GM19238 (cell line): ENCODE data around the gene CLCNKA.

ENCODE experiments used
- DNase-seq: peaks from one replicate; pipeline ENCODE4 v3.0.0; 2011; ENCODE audit warnings: low spot score; ENCODE audit not compliant: insufficient read length

CLCNKA gene

DNA sequence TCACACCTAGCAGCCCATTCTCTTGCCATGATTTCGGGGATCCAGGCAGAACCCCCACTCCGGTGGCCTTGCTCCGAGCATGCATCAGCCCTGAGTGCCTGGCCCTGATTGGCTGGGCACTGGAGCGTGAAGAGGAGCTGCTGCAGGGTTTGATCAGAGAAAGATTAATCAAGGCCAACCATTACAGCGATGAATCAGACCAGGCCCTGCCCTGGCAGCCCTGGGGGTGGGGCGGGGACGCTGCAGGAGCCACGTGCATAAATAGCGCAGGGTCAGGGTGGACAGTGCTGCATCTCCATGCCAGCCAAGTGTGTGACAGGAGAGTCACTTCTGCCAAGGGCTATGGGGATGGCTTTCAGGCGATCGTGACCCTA is 55.0 kb downstream of the CLCNKA start:
- DNase-seq: no peak

DNA sequence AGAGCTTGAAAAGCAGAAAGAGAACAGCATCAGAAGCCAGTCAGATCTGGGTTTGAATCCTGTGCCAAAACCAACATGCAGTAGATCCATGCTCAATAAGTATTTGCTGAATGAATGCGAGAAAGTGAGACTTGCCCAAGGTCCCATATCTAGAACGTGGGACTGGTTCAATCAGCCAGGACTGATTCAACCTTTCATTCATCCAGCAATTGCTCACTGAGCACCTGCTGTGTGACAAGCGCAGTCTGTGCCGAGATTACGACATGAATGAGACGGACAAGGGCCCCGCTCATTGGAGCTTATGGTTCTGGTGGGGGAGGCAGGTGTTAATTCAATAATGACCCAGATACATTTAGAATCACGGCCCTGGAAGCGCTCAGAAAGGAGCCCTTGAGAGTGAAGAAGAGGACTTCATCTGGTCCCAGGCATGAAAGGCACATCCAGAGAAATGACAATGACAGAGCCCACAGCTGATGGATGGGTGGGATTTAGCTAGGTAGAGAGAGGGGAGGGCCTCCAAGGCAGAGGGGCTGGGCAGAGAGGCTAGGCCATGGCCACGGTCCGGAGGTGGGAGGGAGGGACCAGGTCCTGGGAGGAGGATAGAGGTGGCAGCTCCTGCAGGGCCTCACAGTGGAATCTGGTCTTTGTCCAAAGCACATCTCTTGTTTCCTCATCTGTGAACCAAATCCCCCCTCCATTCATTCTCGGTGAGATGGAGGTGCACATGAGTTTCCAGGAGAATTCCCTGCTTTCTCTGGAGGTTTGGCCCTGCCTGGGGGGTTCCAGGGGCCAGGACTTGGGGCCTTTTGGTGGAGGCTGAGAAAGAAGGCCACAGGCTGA is 55.8 kb downstream of the CLCNKA start:
- DNase-seq: no peak

DNA sequence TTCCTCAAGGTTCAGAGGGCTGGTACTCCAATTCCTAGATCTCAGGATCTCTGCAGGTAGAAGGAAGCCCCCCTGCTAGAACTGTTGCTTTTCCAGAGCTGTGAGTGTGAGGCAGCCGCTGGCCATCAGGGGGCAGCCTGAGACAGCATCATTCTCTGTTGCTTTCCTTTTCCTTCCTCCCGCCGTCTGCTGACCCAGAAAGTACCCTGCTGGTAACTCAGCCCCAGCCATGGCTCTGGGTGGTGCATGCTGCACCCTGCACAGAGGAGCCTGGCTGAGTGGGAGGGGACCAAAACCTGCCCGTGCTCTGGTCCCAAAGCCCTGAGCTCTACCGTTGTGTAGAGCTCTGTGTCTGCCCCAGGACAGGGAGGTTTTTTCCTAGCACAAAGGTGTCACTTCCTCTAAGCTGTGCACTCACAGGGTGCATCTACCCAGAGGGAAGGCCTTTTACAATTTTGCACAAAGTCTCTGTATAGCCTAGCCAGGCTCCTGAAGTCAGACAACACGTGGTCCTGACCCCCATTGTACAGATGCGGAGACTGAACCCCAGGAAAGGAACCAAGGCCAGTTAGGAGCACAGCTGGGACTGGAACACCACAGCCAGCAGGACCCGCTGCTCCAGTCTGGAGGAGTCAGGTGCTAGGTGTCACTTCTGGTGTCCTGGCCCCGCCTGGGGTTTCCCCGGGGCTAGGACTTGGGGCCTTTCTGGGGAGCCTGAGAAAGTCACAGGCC is 57.3 kb downstream of the CLCNKA start:
- DNase-seq: peak; percentile 68

DNA sequence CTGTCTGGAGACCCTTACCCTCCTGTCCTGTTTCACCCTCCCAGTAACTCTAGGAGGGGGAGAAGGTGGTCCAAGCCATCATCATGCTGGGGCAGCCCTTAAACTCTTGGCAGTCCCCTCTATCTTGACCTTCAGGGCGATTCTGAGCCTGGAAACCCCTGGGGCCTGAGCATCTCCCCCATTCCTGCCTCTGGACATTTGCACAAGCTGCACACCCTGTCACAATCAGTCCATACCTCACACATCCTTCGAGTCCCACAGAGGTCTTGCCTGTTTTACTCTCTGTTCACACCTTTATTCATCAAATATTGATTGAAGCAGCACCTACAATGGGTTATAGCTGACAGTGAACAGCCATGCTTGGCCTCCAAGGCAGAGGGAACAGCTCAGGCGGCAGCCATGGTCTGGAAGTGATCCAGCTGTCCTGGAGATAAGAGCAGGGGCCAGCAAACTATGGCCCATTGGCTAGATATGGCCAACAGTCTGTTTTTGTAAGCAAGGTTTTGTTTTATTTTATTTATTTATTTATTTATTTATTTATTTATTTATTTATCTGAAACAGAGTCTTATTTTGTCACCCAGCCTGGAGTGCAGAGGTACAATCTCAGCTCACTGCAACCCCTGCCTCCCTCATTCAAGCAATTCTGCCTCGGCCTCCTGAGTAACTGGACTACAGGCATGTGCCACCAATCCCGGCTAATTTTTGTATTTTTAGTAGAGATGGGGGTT is 58.8 kb downstream of the CLCNKA start:
- DNase-seq: no peak

DNA sequence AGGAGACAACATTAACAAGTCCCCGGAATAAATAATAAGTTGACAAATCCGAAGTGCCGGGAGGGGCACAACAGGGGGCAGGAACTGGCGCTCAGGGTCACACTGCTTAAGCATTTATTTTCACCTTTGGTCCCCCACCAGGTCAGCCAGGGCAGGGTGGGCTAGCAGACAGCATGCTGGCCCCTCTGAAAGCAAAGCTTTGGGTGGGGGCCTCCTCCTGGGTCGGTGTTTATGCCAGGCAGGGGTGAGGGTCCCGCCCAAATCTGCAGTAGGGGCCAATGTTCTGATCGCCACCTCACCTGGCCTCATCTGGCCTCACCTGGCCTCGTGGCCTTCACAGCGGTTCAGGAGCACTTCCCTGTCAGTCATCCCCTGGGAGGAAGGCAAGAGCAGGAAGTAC is 59.8 kb downstream of the CLCNKA start:
- DNase-seq: no peak

DNA sequence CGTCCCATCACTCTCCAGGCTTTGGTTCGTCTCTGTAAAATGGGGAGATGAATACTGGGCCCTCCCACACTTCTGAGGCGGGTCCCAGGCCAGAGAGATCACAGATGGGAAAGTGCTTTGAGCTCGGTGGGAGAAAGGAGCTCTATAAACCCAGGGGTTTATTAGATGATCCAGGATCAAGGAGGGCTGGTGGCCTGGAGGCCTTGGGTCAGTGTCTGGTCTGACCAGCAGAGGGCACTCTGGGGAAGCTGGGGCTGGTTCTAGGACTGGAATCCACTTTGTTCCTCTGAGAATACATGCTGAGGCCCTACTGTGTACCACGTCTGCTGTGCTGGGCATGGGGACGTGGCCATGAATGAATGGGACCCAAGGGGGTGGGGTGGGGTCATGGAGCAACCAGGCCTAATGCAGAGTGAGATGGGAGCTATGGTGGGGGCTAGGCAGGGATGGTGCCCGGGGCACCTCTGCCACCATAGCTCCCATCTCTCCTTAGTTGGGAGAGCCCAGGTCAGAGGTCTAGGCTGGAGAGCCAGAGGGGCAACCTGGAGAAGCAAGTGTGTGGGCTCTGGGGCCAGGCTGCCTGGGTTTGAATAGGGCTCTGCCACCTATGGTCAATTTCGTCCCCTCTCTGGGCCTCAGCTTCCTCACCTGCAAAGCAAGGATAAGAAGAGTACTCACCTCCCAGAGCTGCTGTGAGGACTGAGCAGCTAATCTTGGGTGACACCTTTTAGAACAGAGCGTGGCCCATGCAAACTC is 60.6 kb downstream of the CLCNKA start:
- peak; percentile 49 for DNase-seq

DNA sequence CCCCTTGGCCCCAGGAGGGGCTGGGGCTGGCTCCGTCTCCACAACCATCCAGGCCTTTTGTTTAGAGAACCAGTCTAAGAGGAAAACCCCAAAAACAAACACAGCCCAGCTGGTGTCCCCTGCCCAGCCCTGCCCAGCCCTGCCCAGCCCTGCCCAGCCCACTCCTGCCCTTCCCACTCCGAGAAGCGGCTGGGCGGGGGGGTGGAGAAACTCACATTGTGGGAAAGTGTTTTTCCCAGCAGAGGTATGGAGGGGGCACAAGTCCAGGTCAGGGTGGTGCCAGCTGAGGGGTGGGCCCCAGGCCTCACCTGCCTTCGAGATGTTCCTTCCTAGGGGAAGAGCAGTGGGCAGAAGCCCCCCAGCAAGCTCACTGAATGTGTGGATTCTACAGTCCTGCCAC is 61.6 kb downstream of the CLCNKA start:
- DNase-seq: no peak
